ENCODE results near the gene ADAMTS2.

The ADAMTS2 gene

DNA sequence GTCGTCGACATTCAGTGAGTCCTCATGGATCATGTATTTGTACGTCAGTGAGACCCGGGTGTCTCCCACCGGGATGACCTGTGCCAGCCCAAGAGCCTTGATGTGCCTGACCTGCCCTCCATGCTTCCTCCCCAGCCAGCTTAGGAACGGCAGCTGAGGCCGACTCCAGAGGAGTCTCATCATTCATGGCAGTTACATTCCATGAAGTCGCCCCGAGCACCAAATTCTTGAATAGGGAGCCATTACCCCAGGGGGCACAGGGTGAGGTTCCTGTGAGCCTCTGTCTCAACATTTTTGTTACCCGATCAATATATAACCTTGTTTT is 217.3 kb downstream of the ADAMTS2 start:
- Histone ChIP-seq H3K9me3 (ENCODE audit: low read length) (no peaks in the 10 kb centered on the region), H3K4me2 (ENCODE audit: low read length) (no peak overlapping the region), H3K79me2 (ENCODE audit: insufficient read depth, low read length) (no peaks in the 10 kb centered on the region), H3K36me3 (ENCODE audit: insufficient read depth, low read length) (no peaks in the 10 kb centered on the region), H3K9me2 (ENCODE audit: low read depth, low read length) (no peaks in the 10 kb centered on the region), H4K20me1 (ENCODE audit: insufficient read depth, low read length) (no peaks in the 10 kb centered on the region), H3K27me3 (ENCODE audit: insufficient read depth, low read length) (no peaks in the 10 kb centered on the region), H3F3A (ENCODE audit: insufficient read depth, low read length) (no peaks in the 10 kb centered on the region), H3K9ac (ENCODE audit: low read length) (no peak overlapping the region), H3K4me1 (ENCODE audit: insufficient read depth, low read length, severe bottlenecking) (no peaks in the 10 kb centered on the region), H3K27ac (ENCODE audit: low read depth, low read length, poor library complexity, severe bottlenecking) (no peak overlapping the region), H3K4me3 (ENCODE audit: low read depth, low read length, poor library complexity, severe bottlenecking) (no peak overlapping the region), H2AFZ (ENCODE audit: low read length) (no peak overlapping the region)
- TF ChIP-seq EZH2 (IDR thresholded peaks at IDR 0.05; ENCODE audit: borderline replicate concordance, low read length) (no peak), CTCF (IDR thresholded peaks at IDR 0.05; ENCODE audit: low read length) (no peak)

DNA sequence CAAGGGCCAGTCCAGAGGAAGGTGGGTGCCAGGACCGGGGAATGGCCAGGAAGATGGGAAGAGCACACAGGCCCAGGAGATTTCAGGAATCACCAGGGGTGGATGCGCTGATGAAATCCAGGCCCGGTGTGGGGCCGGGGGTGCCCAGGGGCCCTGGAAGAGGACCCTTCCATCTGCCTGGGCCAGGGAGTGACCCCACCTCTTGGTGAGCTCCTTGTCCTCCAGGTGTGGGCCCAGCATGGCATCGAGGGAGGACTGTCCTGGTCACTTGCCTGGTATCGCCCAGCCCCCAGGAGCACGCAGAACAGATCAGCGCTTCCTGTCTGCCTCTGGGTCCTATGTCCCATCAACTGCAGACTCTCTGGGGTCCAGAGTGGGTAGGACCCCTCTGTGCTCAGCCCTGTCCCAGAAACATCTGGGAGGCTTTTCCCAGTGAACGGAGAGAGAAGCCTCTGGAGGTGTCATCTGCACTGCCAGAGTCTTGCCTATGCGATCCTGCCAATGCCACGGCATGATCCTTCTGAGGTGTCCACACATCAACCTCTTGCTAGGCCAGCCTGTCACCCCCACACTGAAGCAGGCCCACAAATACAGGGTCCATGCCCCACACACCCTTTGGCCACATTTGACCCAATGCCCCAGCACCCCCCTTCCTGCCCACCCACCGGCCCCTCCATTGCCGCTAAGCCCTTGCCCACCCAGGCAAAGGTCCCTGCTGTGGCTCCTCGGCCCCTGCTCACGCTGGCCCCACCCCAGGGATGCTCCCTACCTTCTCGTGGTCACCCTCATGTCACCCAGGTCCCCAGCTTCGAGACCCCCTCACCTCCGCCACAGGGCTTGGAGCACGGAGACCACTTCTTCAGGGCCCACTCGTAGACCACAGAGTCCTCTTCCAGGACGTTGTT is 217.9 kb downstream of the ADAMTS2 start:
- Histone ChIP-seq H3K27ac (ENCODE audit: low read depth, low read length, poor library complexity, severe bottlenecking) (no peak overlapping the region), H3K4me2 (ENCODE audit: low read length) (no peak overlapping the region), H3F3A (ENCODE audit: insufficient read depth, low read length) (no peaks in the 10 kb centered on the region), H3K36me3 (ENCODE audit: insufficient read depth, low read length) (no peaks in the 10 kb centered on the region), H3K27me3 (ENCODE audit: insufficient read depth, low read length) (no peaks in the 10 kb centered on the region), H3K79me2 (ENCODE audit: insufficient read depth, low read length) (no peaks in the 10 kb centered on the region), H4K20me1 (ENCODE audit: insufficient read depth, low read length) (no peaks in the 10 kb centered on the region), H3K9me3 (ENCODE audit: low read length) (no peaks in the 10 kb centered on the region), H2AFZ (ENCODE audit: low read length) (no peak overlapping the region), H3K9ac (ENCODE audit: low read length) (no peak overlapping the region), H3K9me2 (ENCODE audit: low read depth, low read length) (no peaks in the 10 kb centered on the region), H3K4me1 (ENCODE audit: insufficient read depth, low read length, severe bottlenecking) (no peaks in the 10 kb centered on the region), H3K4me3 (ENCODE audit: low read depth, low read length, poor library complexity, severe bottlenecking) (no peak overlapping the region)
- TF ChIP-seq EZH2 (IDR thresholded peaks at IDR 0.05; ENCODE audit: borderline replicate concordance, low read length) (no peak), CTCF (IDR thresholded peaks at IDR 0.05; ENCODE audit: low read length) (no peak)

GRCh38 chr5:179126506-179126991 is 218.7 kb downstream of the ADAMTS2 start:
- no peak overlapping the region for H2AFZ ChIP-seq (ENCODE audit: low read length)
- no peaks in the 10 kb centered on the region for H4K20me1 ChIP-seq (ENCODE audit: insufficient read depth, low read length)
- no peaks in the 10 kb centered on the region for H3K4me1 ChIP-seq (ENCODE audit: insufficient read depth, low read length, severe bottlenecking)
- no peak overlapping the region for H3K4me3 ChIP-seq (ENCODE audit: low read depth, low read length, poor library complexity, severe bottlenecking)
- TF ChIP-seq EZH2 (IDR thresholded peaks at IDR 0.05; ENCODE audit: borderline replicate concordance, low read length) (no peak), CTCF (IDR thresholded peaks at IDR 0.05; ENCODE audit: low read length) (no peak)
- H3K79me2 ChIP-seq (ENCODE audit: insufficient read depth, low read length): no peaks in the 10 kb centered on the region
- no peaks in the 10 kb centered on the region for H3K9me3 ChIP-seq (ENCODE audit: low read length)
- H3K4me2 ChIP-seq (ENCODE audit: low read length): no peak overlapping the region
- no peak overlapping the region for H3K27ac ChIP-seq (ENCODE audit: low read depth, low read length, poor library complexity, severe bottlenecking)
- no peaks in the 10 kb centered on the region for H3K36me3 ChIP-seq (ENCODE audit: insufficient read depth, low read length)
- H3K9me2 ChIP-seq (ENCODE audit: low read depth, low read length): no peaks in the 10 kb centered on the region
- H3K9ac ChIP-seq (ENCODE audit: low read length): no peak overlapping the region
- H3K27me3 ChIP-seq (ENCODE audit: insufficient read depth, low read length): no peaks in the 10 kb centered on the region
- H3F3A ChIP-seq (ENCODE audit: insufficient read depth, low read length): no peaks in the 10 kb centered on the region

Measured in OCI-LY1 (cell line).